HepG2 (cell line): ENCODE measurements around the gene SFXN2. TPM values are rescaled to one million over a fixed set of nuclear protein-coding genes. Genes with fewer than 3 reads are reported as not detected.
A peak's percentile ranks its signal among the peaks of the same experiment; 100 is the strongest.

Experiments
- ATAC-seq: fragments of 200-7000 bp; cut with Tn5 transposase; 3 replicates; pipeline ENCODE4 v1.9.1; 2020; ENCODE audit warnings: mild to moderate bottlenecking, moderate library complexity
- BruUV-seq: library from RNA; stranded (reverse); fragments of 400-500 nt; replicated peaks from 2 replicates; lab custom pipeline; 2021; lab: Mats Ljungman, UMichigan
- CTCF ChIA-PET: fragments of 300-600 bp; formaldehyde crosslinking; extraction: SDS; loops from one replicate; lab custom pipeline; 2021; ENCODE audit warnings: low total read pairs, inconsistent platforms, low intra/inter-chr PET ratio; lab: Yijun Ruan, JAX
- POLR2A ChIA-PET: fragments of 350-600 bp; sonication (Branson Sonifier 250); formaldehyde crosslinking; loops from one replicate; lab custom pipeline; 2020; ENCODE audit warnings: antibody characterized with exemption, inconsistent platforms; lab: Yijun Ruan, JAX
- DNase-seq: peaks from one replicate; pipeline ENCODE4 v3.0.0-alpha.2; 2015; ENCODE audit warnings: low spot score
- FAIRE-seq: peaks from 3 replicates; lab custom pipeline; 2011; peaks lifted over from hg19 to GRCh38; lab: Jason Lieb, UNC
- H2AFZ ChIP-seq: one replicate; pipeline ENCODE4 v1.6.1; 2011; ENCODE audit warnings: low read length, inconsistent platforms
- H3K27ac ChIP-seq: fragments of 300-600 bp; 3 replicates; pipeline ENCODE4 v1.8.0; 2011; ENCODE audit warnings: mixed run types, mild to moderate bottlenecking, mixed read lengths, low read length, inconsistent platforms; ENCODE audit not compliant: insufficient read depth; ENCODE audit errors: extremely low read length
- H3K27me3 ChIP-seq, 2 experiments: fragments of 200-600 bp in 1 of 2; 2 replicates in 1 of 2; 3 replicates in 1 of 2; pipeline versions ENCODE4 v1.6.0 to v1.8.0; 2011; ENCODE audit warnings: low read length in 2 of 2, mild to moderate bottlenecking in 2 of 2, moderate library complexity in 2 of 2, inconsistent platforms in 1 of 2; ENCODE audit not compliant: insufficient read depth in 2 of 2, control insufficient read depth in 1 of 2
- H3K36me3 ChIP-seq, 2 experiments: fragments of 200-600 bp in 1 of 2; replicated peaks in 1 of 2; 2 replicates in 1 of 2; 3 replicates in 1 of 2; pipeline versions ENCODE4 v1.5.1 to v1.8.0; 2011; ENCODE audit warnings: low read length in 2 of 2, inconsistent platforms in 1 of 2; ENCODE audit not compliant: insufficient read depth in 2 of 2, control insufficient read depth in 1 of 2
- H3K4me1 ChIP-seq: 2 replicates; pipeline ENCODE4 v1.5.1; 2012; ENCODE audit warnings: low read length, inconsistent platforms; ENCODE audit not compliant: insufficient read depth
- H3K4me2 ChIP-seq: 2 replicates; pipeline ENCODE4 v1.6.0; 2011; ENCODE audit warnings: low read depth, low read length, inconsistent platforms
- H3K4me3 ChIP-seq, 3 experiments: fragments of 200-600 bp in 1 of 3; sonication (generic), shearing (Covaris generic) in 1 of 3; replicated peaks in 1 of 3; 2 replicates each; pipeline ENCODE4 v1.5.1; 2011 to 2016; ENCODE audit warnings: low read length in 3 of 3, inconsistent platforms in 2 of 3, low read depth in 2 of 3, mild to moderate bottlenecking in 2 of 3, control low read depth in 1 of 3, mixed read lengths in 1 of 3; ENCODE audit not compliant: insufficient read depth in 1 of 3
- H3K79me2 ChIP-seq: one replicate; pipeline ENCODE4 v1.6.1; 2011; ENCODE audit warnings: low read length, inconsistent platforms; ENCODE audit not compliant: insufficient read depth
- H3K9ac ChIP-seq: 2 replicates; pipeline ENCODE4 v1.6.0; 2011; ENCODE audit warnings: mild to moderate bottlenecking, low read depth, low read length, inconsistent platforms; ENCODE audit not compliant: insufficient read depth
- H3K9me3 ChIP-seq: 2 replicates; pipeline ENCODE4 v1.5.1; 2012; ENCODE audit warnings: mild to moderate bottlenecking, low read length
- H4K20me1 ChIP-seq: 2 replicates; pipeline ENCODE4 v1.6.0; 2011; ENCODE audit warnings: inconsistent platforms, mild to moderate bottlenecking, low read length, moderate library complexity; ENCODE audit not compliant: insufficient read depth
- DDIT3 ChIP-seq: sonication (generic); formaldehyde crosslinking; IDR thresholded peaks from 2 replicates; pipeline ENCODE4 v1.4.0; 2020; ENCODE audit warnings: mild to moderate bottlenecking, missing genetic modification reagents
- MTA3 ChIP-seq: sonication (generic); formaldehyde crosslinking; IDR thresholded peaks from 2 replicates; pipeline ENCODE4 v1.4.0; 2020; ENCODE audit warnings: missing genetic modification reagents
- TCF7 ChIP-seq: sonication (generic); IDR thresholded peaks from 2 replicates; pipeline ENCODE4 v1.6.1; 2016; ENCODE audit warnings: antibody characterized with exemption, low read depth
- ZNF350 ChIP-seq: sonication (generic); formaldehyde crosslinking; IDR thresholded peaks from 2 replicates; pipeline ENCODE4 v1.4.0; 2020; ENCODE audit warnings: mild to moderate bottlenecking, low read depth, missing genetic modification reagents, borderline replicate concordance
- ZNF362 ChIP-seq: sonication (generic); formaldehyde crosslinking; IDR thresholded peaks from 2 replicates; pipeline ENCODE4 v1.4.0; 2020; ENCODE audit warnings: missing genetic modification reagents, mild to moderate bottlenecking, borderline replicate concordance
- WGBS: methylation state at CpG from one replicate; pipeline ENCODE4 v1.1.6; 2017; ENCODE audit warnings: low lambda C conversion rate; 5-methylcytosine and 5-hydroxymethylcytosine counted together
- in situ Hi-C: cut with HindIII; loops from 2 replicates; pipeline ENCODE4 v1.10.0; 2017; ENCODE audit warnings: low pct_unique_long_range_greater_than_20kb; ENCODE audit not compliant: extremely low pct_ligation_motif_present
- intact Hi-C: fragments of 100-400 bp; cut with micrococcal nuclease; formaldehyde crosslinking; loops from one replicate; pipeline ENCODE4 v1.10.0; 2022; ENCODE audit not compliant: unreplicated experiment
- polyA plus RNA-seq, 8 experiments: library from polyadenylated mRNA; depleted of rRNA in 3 of 8; stranded (reverse) in 7 of 8; unstranded in 1 of 8; fragments of >200 nt; fragmentation: Illumina TruSeq in 4 of 8; extraction: Trizol in 4 of 8; gene quantifications; 2 replicates each; pipeline versions ENCODE4 v1.2.1 to v1.2.3, GENCODE V29; 2011 to 2016; ENCODE audit warnings: low read depth in 4 of 8, missing spikeins in 1 of 8, mixed read lengths in 1 of 8; ENCODE audit not compliant: insufficient read depth in 1 of 8
- total RNA-seq, 5 experiments: library from RNA; depleted of rRNA; stranded (reverse); fragments of >200 nt; fragmentation: Illumina TruSeq; extraction: Trizol; gene quantifications; 2 replicates each; pipeline ENCODE4 v1.2.3, GENCODE V29; 2016; ENCODE audit warnings: low read depth in 1 of 5

Gene SFXN2
- total and polyA plus RNA-seq, 2 of the 13 experiments (the other 11 are each of a cell fraction or from before 2014, with no cell fraction given): 12.8 to 21.1 TPM

GRCh38 chr10:102752266-102752930 is 38.0 kb downstream of the SFXN2 start:
- Histone ChIP-seq H3K27me3 (no peaks in the 10 kb centered on the region), H3K79me2 (peaks cover 6% of the 10 kb centered on the region), H3K4me1 (peaks cover 27% of the 10 kb centered on the region), H3K4me2 (no peak overlapping the region), H3K9me3 (no peaks in the 10 kb centered on the region), H3K36me3 (no peaks in the 10 kb centered on the region), H4K20me1 (no peaks in the 10 kb centered on the region), H2AFZ (no peak overlapping the region), H3K9ac (no peak overlapping the region), H3K4me3 (no peak overlapping the region), H3K27ac (no peak overlapping the region)
- FAIRE-seq (no peak), ATAC-seq (no peak), DNase-seq (peak; percentile 51)
- ChIA-PET POLR2A (interaction anchor here (0.9 to 1.7 kb wide), 5 partner anchors 9 to 61 kb away, joined by 3 to 6 read pairs (median 4); partner anchors contain the start of genes ARL3, SFXN2 and WBP1L), CTCF (interaction anchor here (1.4 kb wide), 1 partner anchor 149 kb away, joined by 4 read pairs; no protein-coding TSS in a partner anchor)
- intact Hi-C loops (no loop called here), in situ Hi-C loops (no loop called here)
- 82% methylated on average over 9 of the region's 9 CpGs for WGBS
- TF ChIP-seq ZNF362 (CRISPR knock-in tag) (no peak), ZNF350 (CRISPR knock-in tag) (no peak), DDIT3 (CRISPR knock-in tag) (no peak), MTA3 (CRISPR knock-in tag) (no peak), TCF7 (peak; percentile 40; the same call in 1 of the 2 replicates)
- BruUV-seq: no TSS peak
